DOHH2 (cell line): ENCODE results near the gene RSPO4.

Experiments
- H3F3A ChIP-seq: fragments of 200-600 bp; sonication (generic), shearing (Covaris generic); 2 replicates; pipeline ENCODE4 v1.6.0; 2016; ENCODE audit warnings: antibody characterized with exemption, mild to moderate bottlenecking; ENCODE audit not compliant: control insufficient read depth, insufficient read depth
- H3K27ac ChIP-seq: fragments of 200-600 bp; sonication (generic); 2 replicates; pipeline ENCODE4 v1.5.1; 2014; ENCODE audit warnings: low read depth, mild to moderate bottlenecking, low read length, moderate library complexity
- H3K27me3 ChIP-seq: fragments of 200-600 bp; sonication (generic); 2 replicates; pipeline ENCODE4 v1.6.1; 2014; ENCODE audit warnings: mild to moderate bottlenecking, low read length, mixed read lengths; ENCODE audit not compliant: control insufficient read depth
- H3K36me3 ChIP-seq: fragments of 200-600 bp; sonication (generic); 2 replicates; pipeline ENCODE4 v1.6.1; 2014; ENCODE audit warnings: mild to moderate bottlenecking, low read length, moderate library complexity, mixed read lengths; ENCODE audit not compliant: control insufficient read depth
- H3K4me1 ChIP-seq: fragments of 200-600 bp; sonication (generic); 2 replicates; pipeline ENCODE4 v1.6.1; 2014; ENCODE audit warnings: mild to moderate bottlenecking, low read length, mixed read lengths; ENCODE audit not compliant: control insufficient read depth
- H3K4me2 ChIP-seq: fragments of 200-600 bp; sonication (generic); 2 replicates; pipeline ENCODE4 v1.6.0; 2014; ENCODE audit warnings: mild to moderate bottlenecking, low read length, moderate library complexity
- H3K4me3 ChIP-seq: fragments of 200-600 bp; sonication (generic); 2 replicates; pipeline ENCODE4 v1.5.1; 2014; ENCODE audit warnings: mild to moderate bottlenecking, low read length, mixed read lengths
- H3K79me2 ChIP-seq: fragments of 200-600 bp; sonication (generic); 2 replicates; pipeline ENCODE4 v1.6.1; 2014; ENCODE audit warnings: mild to moderate bottlenecking, low read length, mixed read lengths; ENCODE audit not compliant: control insufficient read depth
- H3K9me2 ChIP-seq: fragments of 200-600 bp; sonication (generic); replicated peaks from 2 replicates; pipeline ENCODE4 v1.6.1; 2014; ENCODE audit warnings: mild to moderate bottlenecking, low read length, mixed read lengths; ENCODE audit not compliant: control insufficient read depth
- H3K9me3 ChIP-seq: fragments of 200-600 bp; sonication (generic); 2 replicates; pipeline ENCODE4 v1.6.1; 2014; ENCODE audit warnings: antibody characterized with exemption, low read length, mixed read lengths; ENCODE audit not compliant: control insufficient read depth, insufficient read depth
- H4K20me1 ChIP-seq: fragments of 200-600 bp; sonication (generic); 2 replicates; pipeline ENCODE4 v1.6.0; 2014; ENCODE audit warnings: low read depth, mild to moderate bottlenecking, antibody characterized with exemption, low read length, moderate library complexity; ENCODE audit not compliant: control insufficient read depth, insufficient read depth
- CTCF ChIP-seq: fragments of 200-600 bp; sonication (generic); IDR thresholded peaks from one replicate; pipeline ENCODE4 v1.5.1; 2014; ENCODE audit warnings: antibody characterized with exemption, mild to moderate bottlenecking, low read depth, low read length; ENCODE audit not compliant: poor library complexity, severe bottlenecking
- EZH2phosphoT487 ChIP-seq: fragments of 200-600 bp; sonication (generic); IDR thresholded peaks from 2 replicates; pipeline ENCODE4 v1.6.1; 2017; ENCODE audit warnings: borderline replicate concordance, mild to moderate bottlenecking, antibody characterized with exemption, low read length, moderate library complexity, mixed read lengths

The RSPO4 gene

GRCh38 chr20:963795-964194, 38.3 kb downstream of the RSPO4 start:
- H3F3A ChIP-seq = no peaks in the 10 kb centered on the region
- no peak overlapping the region for H3K4me3 ChIP-seq
- no peaks in the 10 kb centered on the region for H3K9me2 ChIP-seq
- no peaks in the 10 kb centered on the region for H3K36me3 ChIP-seq
- H3K27ac ChIP-seq = no peak overlapping the region
- H3K4me1 ChIP-seq = no peaks in the 10 kb centered on the region
- H3K27me3 ChIP-seq = no peaks in the 10 kb centered on the region
- TF ChIP-seq CTCF = no peak
- no peak for TF ChIP-seq EZH2phosphoT487
- no peak overlapping the region for H3K4me2 ChIP-seq
- H3K9me3 ChIP-seq = no peaks in the 10 kb centered on the region
- H4K20me1 ChIP-seq = no peaks in the 10 kb centered on the region
- H3K79me2 ChIP-seq = no peaks in the 10 kb centered on the region

DNA sequence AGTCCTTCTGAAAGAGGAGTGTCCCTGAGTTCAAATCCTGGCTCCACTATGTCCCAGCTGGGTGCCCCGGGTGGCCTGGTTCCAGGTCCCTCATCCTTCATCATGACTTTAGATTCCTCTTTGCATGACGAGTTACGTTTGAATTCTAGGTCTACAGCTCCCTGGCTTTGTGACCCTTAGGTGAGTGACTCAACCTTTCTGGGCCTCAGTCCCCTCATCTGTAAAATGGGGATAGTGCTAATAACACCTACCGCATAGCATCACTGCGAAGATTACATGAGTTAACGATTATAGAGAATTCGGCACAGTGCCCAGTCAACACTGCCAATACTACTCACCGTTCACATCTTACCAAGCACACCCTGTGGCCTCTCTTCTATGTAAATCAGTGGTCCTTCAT, 39.4 kb downstream of the RSPO4 start:
- no peaks in the 10 kb centered on the region for H3K9me3 ChIP-seq
- H3K4me3 ChIP-seq = no peak overlapping the region
- H3K27me3 ChIP-seq = no peaks in the 10 kb centered on the region
- no peaks in the 10 kb centered on the region for H4K20me1 ChIP-seq
- no peak overlapping the region for H3K27ac ChIP-seq
- no peaks in the 10 kb centered on the region for H3K79me2 ChIP-seq
- no peaks in the 10 kb centered on the region for H3F3A ChIP-seq
- TF ChIP-seq EZH2phosphoT487 (no peak), CTCF (no peak)
- H3K9me2 ChIP-seq = no peaks in the 10 kb centered on the region
- no peak overlapping the region for H3K4me2 ChIP-seq
- no peaks in the 10 kb centered on the region for H3K4me1 ChIP-seq
- H3K36me3 ChIP-seq = no peaks in the 10 kb centered on the region

GRCh38 chr20:962223-962622, 39.9 kb downstream of the RSPO4 start:
- Histone ChIP-seq H3K27ac (no peak overlapping the region), H3K79me2 (no peaks in the 10 kb centered on the region), H3K4me2 (no peak overlapping the region), H3K36me3 (no peaks in the 10 kb centered on the region), H3K4me1 (no peaks in the 10 kb centered on the region), H3K27me3 (no peaks in the 10 kb centered on the region), H3F3A (no peaks in the 10 kb centered on the region), H4K20me1 (no peaks in the 10 kb centered on the region), H3K4me3 (no peak overlapping the region), H3K9me2 (no peaks in the 10 kb centered on the region), H3K9me3 (no peaks in the 10 kb centered on the region)
- TF ChIP-seq CTCF (no peak), EZH2phosphoT487 (no peak)

GRCh38 chr20:961768-962167, 40.3 kb downstream of the RSPO4 start:
- H3K27me3 ChIP-seq = no peaks in the 10 kb centered on the region
- TF ChIP-seq EZH2phosphoT487 (no peak), CTCF (no peak)

More at GRCh38 chr20:961768-962167, 40.3 kb downstream of the RSPO4 start:
- Histone ChIP-seq H4K20me1 (no peaks in the 10 kb centered on the region), H3K9me2 (no peaks in the 10 kb centered on the region), H3F3A (no peaks in the 10 kb centered on the region), H3K79me2 (no peaks in the 10 kb centered on the region), H3K4me3 (no peak overlapping the region), H3K9me3 (no peaks in the 10 kb centered on the region), H3K4me1 (no peaks in the 10 kb centered on the region), H3K27ac (no peak overlapping the region), H3K4me2 (no peak overlapping the region), H3K36me3 (no peaks in the 10 kb centered on the region)
